Stimulated activated memory B cell treated with anti-CD40 and anti-IgM and Interleukin-4, amounts not matched to agents 10 μg/mL and 1 μg/mL and 100 μg/mL, for 72 hours (primary cell): ENCODE measurements around the gene MAP2K3.
A peak's percentile ranks its signal among the peaks of the same experiment; 100 is the strongest.

Experiments
- ATAC-seq: fragments of 150-1000 bp; cut with Tn5 transposase; 2 replicates; pipeline ENCODE4 v1.10.0; 2021
- H3K27ac Mint-ChIP-seq: one replicate; pipeline ENCODE4 v1.8.0; 2022; ENCODE audit warnings: mild to moderate bottlenecking, mixed read lengths
- H3K27me3 Mint-ChIP-seq: one replicate; pipeline ENCODE4 v1.8.0; 2022; ENCODE audit warnings: mixed read lengths
- H3K36me3 Mint-ChIP-seq: one replicate; pipeline ENCODE4 v1.8.0; 2022; ENCODE audit warnings: mixed read lengths
- H3K4me1 Mint-ChIP-seq: one replicate; pipeline ENCODE4 v1.8.0; 2022; ENCODE audit warnings: mixed read lengths
- H3K4me3 Mint-ChIP-seq: one replicate; pipeline ENCODE4 v1.8.0; 2022; ENCODE audit warnings: mild to moderate bottlenecking, moderate library complexity, mixed read lengths
- H3K9me3 Mint-ChIP-seq: one replicate; pipeline ENCODE4 v1.8.0; 2022; ENCODE audit warnings: mixed read lengths

The MAP2K3 gene

DNA sequence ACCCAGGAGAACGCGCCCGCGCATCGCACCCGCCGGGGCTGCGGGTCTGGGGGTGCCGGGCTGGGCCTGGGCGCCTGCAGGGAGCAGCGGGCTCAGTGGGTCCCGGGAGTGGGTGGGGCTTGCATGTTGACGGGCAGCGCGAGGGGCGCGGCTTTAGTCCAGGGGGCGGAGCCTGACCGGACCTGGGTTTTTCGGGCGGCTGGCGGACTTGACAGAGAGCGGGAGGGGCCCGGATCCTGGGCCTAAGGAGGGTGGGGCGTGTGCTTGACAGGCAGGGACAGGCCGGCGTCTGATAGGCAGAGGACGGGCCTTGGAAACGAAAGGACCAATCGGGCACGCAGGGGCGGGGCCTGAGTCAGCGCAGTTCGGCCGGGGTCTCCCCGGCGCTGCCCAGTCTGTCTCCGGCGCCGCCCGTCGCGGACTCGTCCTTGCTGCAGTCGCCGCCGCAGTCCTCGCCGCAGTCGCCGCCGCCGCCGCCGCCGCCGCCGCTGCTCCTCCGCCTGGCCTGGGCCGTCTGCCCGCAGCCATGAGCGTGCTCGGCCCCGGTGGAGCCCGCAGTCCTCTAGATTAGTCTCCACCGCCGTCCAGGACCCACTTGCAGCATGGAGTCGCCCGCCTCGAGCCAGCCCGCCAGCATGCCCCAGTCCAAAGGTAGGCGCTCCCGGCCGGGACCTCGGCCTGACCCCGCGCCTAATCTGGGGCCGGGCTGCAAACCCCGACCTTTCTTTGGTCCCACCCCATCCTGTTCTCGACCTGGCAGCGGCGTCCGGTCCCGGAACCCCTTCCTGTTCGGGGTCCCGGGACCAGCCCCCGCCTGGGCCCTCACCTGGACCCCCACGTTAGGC is at the start of gene MAP2K3:
Gene MAP2K3, plus strand, starts transcription at position 393 of the 845 bp plus-strand sequence. Its CDS starts 210 bp downstream, at position 603.
- Mint-ChIP-seq H3K9me3 (no peaks in the 10 kb centered on the region), H3K36me3 (peaks cover 14% of the 10 kb centered on the region), H3K4me1 (peaks cover 85% of the 10 kb centered on the region), H3K27me3 (no peaks in the 10 kb centered on the region), H3K27ac (peak within 1 kb of the TSS; percentile 92), H3K4me3 (peak within 1 kb of the TSS; percentile 98)
- peak; percentile 83 for ATAC-seq

- ATAC-seq: no peak
- no peak overlapping the region for H3K27ac Mint-ChIP-seq
- peaks cover 17% of the 10 kb centered on the region for H3K9me3 Mint-ChIP-seq
Measured at GRCh38 chr17:21235921-21236320, 48.6 kb upstream of the MAP2K3 start.

DNA sequence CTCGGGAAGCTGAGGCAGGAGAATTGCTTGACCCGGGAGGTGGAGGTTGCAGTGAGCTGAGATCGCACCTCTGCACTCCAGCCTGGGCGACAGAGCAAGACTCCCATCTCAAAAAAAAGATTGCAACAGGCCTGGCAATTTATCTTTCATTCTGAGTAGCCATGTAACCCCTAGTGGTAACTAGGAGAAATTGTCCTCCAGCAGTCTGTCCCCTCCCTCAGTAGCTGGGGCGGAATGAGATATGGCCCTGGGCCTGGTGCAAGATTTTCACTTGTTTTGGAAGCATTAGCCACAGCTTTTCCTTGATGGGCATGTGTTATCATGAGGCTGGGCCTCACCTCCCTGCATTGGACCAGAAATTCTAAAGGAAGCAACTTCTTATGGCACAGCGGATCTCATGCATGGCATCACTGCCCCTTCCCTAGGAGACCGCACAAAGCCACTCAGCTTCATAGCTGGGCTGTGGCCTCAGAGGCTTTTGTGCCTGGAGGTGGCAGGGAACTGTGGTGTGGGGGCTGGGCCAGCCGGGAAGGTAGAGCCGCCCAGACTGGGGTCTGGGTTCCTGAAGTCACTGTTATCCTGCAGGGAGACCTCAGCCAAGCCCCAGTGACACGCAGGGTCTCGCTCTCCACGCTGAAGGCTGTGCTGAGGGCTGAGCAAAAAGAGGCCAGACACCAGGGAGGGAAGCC is 44.7 kb upstream of the MAP2K3 start:
- H3K27ac Mint-ChIP-seq: no peak overlapping the region
- H3K9me3 Mint-ChIP-seq: peaks cover 9% of the 10 kb centered on the region
- no peaks in the 10 kb centered on the region for H3K27me3 Mint-ChIP-seq
- H3K4me1 Mint-ChIP-seq: no peaks in the 10 kb centered on the region
- H3K36me3 Mint-ChIP-seq: no peaks in the 10 kb centered on the region
- H3K4me3 Mint-ChIP-seq: no peak overlapping the region
- no peak for ATAC-seq

More at GRCh38 chr17:21235921-21236320, 48.6 kb upstream of the MAP2K3 start:
- Mint-ChIP-seq H3K4me3 (no peak overlapping the region), H3K27me3 (no peaks in the 10 kb centered on the region), H3K36me3 (peaks cover 7% of the 10 kb centered on the region), H3K4me1 (no peaks in the 10 kb centered on the region)

DNA sequence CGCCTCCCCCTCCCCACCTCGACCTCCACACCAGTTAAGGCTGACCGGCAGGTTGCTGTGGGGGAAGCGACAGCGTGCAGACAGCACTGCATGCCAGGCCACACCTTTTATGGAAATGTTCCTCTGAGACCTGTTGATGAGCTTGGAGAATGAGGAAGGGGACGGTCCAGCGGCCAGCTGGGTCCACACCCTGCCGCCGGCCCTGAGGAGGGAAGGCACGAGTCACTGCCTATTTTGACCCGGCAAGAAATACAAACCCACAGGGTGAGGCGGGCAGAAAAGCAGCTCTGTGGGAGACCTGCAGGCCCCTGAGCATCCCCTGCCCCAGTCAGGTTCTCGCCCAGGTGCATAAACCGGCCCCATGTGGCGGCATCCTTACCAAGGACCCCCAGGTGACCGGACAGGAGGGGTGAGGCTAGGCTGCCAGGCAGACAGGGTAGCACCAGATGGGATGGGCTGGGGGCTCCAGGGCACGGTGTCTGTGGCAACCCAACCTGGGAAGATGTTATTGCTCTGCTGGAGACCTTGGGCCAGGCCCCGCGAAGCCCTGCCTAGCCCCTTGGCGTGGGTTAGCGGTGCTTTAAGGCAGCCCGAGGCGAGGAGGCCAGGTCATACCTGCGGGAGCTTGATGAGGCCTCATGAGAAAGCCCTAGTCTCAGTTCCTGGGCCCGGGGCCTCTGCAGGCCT is 44.0 kb upstream of the MAP2K3 start:
- ATAC-seq: peak; percentile 28
- peaks cover 8% of the 10 kb centered on the region for H3K9me3 Mint-ChIP-seq
- no peaks in the 10 kb centered on the region for H3K36me3 Mint-ChIP-seq
- no peak overlapping the region for H3K4me3 Mint-ChIP-seq
- H3K27me3 Mint-ChIP-seq: no peaks in the 10 kb centered on the region
- peaks cover under 1% of the 10 kb centered on the region for H3K4me1 Mint-ChIP-seq
- H3K27ac Mint-ChIP-seq: no peak overlapping the region

DNA sequence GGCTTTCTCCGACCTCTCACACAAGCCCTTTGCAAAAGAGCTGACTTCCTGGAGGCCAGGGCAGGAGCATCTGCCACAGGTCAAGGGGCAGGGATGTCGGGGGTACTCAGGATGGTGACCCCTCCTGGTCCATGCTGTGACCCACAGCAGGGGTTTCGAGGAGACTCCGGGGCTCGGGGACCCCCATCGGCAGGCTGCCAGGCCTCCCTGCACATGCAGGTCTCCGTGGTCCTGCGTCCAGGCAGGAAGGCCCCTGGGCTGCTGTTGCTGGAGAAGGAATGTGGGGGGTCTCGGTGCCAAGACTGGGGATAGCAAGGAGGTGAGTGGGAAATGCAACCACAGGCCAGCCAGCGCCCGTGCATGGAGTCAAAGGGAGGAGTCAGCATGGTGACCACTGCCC is 42.9 kb upstream of the MAP2K3 start:
- Mint-ChIP-seq H3K36me3 (no peaks in the 10 kb centered on the region), H3K9me3 (no peaks in the 10 kb centered on the region), H3K4me3 (no peak overlapping the region), H3K27me3 (no peaks in the 10 kb centered on the region), H3K4me1 (peaks cover 4% of the 10 kb centered on the region), H3K27ac (no peak overlapping the region)
- ATAC-seq: no peak

DNA sequence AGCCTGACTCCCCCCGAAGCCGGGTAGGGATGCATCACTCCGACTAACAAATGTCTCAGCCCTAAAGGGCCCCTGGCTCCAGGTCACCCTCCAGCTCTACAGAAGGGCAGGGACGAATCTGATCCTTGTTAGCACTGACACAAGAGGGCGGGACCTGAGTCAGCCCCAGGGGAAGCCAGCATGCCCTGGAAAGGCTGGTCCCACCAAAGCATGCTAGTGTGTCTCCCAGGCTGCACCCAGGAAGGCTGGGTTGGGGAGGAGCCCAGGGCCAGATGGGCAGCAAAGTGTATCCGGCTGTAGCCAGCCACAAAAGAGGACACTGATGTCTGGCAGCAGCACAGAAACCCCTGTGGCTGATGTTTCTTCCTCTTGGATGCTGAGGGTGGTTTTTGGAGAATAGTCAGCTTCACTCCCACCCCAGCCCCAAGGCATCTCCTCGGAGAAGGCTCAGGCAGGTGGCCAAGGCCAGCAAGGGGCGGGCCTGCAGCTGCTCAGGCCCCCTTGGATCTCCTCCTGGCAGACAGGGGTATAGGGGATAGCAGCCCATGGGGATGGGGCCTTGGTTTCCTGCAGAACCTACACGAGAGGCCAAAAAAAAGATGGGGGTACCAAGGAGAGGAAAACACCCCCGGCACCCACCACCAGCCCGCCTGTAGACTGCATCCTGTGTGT is 42.3 kb upstream of the MAP2K3 start:
- Mint-ChIP-seq H3K4me1 (peaks cover 4% of the 10 kb centered on the region), H3K27ac (no peak overlapping the region)

DNA sequence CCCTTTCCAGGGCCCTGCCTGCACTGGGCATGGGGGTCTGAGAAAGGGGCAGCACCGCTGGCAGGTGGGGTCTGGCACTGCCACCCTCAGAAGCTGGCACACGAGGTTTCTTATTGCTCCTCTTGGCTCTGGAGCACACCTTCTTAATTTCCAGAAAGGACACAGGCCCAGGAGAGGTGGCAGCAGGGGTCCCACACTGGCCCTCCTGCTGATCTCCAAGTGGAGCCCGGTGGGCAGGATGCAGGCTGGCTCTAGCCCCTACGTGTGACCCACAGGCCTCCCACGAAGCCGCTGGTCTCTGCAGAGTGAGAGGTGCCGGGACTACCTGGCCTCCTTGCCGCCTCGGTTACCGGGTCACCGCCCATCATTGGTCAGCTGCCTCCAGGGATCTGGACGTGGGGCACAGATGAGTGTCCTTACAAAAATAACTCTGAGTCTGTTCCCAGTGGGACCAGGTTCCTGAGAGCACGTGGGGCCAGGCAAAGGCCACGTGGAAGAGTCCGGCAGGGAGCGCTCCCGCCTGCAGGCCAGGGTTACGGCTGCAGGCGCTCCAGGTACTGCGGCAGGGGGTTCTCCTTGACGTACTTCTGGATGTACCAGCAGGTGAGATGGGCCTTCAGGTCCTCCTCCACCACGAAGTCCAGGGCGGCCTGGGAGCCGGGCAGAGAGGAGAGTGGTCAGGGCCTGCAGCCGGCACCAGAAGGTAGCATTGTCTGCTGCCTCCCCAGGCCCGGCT is 41.6 kb upstream of the MAP2K3 start:
- Mint-ChIP-seq H3K9me3 (no peaks in the 10 kb centered on the region), H3K4me3 (no peak overlapping the region), H3K27me3 (no peaks in the 10 kb centered on the region), H3K27ac (no peak overlapping the region), H3K36me3 (no peaks in the 10 kb centered on the region), H3K4me1 (peaks cover 4% of the 10 kb centered on the region)
- no peak for ATAC-seq

More for the DNA sequence above, 42.3 kb upstream of the MAP2K3 start:
- H3K9me3 Mint-ChIP-seq: no peaks in the 10 kb centered on the region
- ATAC-seq: no peak
- no peaks in the 10 kb centered on the region for H3K36me3 Mint-ChIP-seq
- no peaks in the 10 kb centered on the region for H3K27me3 Mint-ChIP-seq
- no peak overlapping the region for H3K4me3 Mint-ChIP-seq

- peaks cover 4% of the 10 kb centered on the region for H3K4me1 Mint-ChIP-seq
- no peaks in the 10 kb centered on the region for H3K9me3 Mint-ChIP-seq
- no peak overlapping the region for H3K4me3 Mint-ChIP-seq
- no peak overlapping the region for H3K27ac Mint-ChIP-seq
- no peaks in the 10 kb centered on the region for H3K27me3 Mint-ChIP-seq
- ATAC-seq: no peak
- H3K36me3 Mint-ChIP-seq: no peaks in the 10 kb centered on the region
Measured at GRCh38 chr17:21243516-21244303, 40.8 kb upstream of the MAP2K3 start.

GRCh38 chr17:21245639-21246084 is 38.8 kb upstream of the MAP2K3 start:
- H3K4me3 Mint-ChIP-seq: no peak overlapping the region
- no peak for ATAC-seq
- H3K4me1 Mint-ChIP-seq: peaks cover 11% of the 10 kb centered on the region
- H3K27ac Mint-ChIP-seq: no peak overlapping the region
- H3K36me3 Mint-ChIP-seq: no peaks in the 10 kb centered on the region
- H3K27me3 Mint-ChIP-seq: no peaks in the 10 kb centered on the region
- H3K9me3 Mint-ChIP-seq: no peaks in the 10 kb centered on the region

DNA sequence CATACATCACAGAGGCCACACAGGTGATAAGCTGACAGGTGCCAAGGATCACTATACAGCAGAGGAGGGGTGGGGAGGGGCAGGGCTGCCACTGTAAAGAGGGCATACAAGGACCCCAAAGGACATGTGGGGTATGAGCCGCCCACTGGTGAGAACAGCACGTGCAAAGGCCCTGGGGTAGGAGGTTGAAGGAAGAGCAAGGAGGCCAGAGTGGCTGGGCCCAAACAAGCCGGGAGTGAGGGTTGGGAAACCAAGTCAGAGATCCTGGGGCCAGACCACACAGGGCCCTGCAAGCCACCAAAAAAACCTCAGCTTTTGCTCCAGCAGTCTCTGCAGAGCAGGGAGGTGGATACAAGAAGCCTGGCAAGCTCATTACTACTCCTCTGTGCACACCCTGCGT is 37.8 kb upstream of the MAP2K3 start:
- no peak overlapping the region for H3K27ac Mint-ChIP-seq
- no peaks in the 10 kb centered on the region for H3K27me3 Mint-ChIP-seq
- H3K36me3 Mint-ChIP-seq: no peaks in the 10 kb centered on the region
- H3K9me3 Mint-ChIP-seq: no peaks in the 10 kb centered on the region
- H3K4me1 Mint-ChIP-seq: peaks cover 17% of the 10 kb centered on the region
- no peak overlapping the region for H3K4me3 Mint-ChIP-seq
- ATAC-seq: no peak

DNA sequence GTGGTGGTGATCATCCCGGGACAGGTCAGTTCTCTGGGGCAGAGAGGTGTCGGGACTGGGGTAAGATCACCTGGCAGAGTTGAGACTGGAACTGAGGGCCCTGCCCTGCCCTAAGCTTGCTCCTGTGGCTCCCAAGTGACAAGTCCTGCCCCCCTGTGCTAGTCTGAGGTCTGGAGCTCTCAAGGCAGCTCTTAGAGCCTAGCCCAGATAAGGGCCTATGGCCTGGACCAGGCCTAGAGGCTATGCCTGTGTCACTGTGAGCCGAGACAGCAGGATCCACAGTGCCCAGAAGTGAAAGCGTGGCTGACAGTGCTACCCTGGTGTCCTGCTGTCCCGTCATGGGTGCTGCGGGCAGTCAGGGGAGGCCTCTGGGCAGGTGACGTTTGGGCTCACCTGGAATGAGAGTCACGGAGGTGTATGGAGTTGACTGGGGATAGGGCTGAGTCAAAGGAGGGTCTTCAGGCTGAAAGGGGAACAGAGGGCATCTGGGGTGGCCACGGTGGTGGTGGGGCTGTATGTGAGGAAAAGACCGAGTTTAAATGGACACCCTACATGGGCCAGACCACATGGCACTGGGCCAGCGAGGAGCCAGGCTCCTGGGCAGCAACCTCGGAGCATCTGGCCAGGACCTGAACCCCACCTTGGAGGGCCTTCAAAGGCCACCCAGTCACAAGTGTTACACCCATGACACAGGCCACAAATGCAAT is 36.8 kb upstream of the MAP2K3 start:
- no peaks in the 10 kb centered on the region for H3K9me3 Mint-ChIP-seq
- H3K27me3 Mint-ChIP-seq: no peaks in the 10 kb centered on the region
- no peak overlapping the region for H3K4me3 Mint-ChIP-seq
- peaks cover 24% of the 10 kb centered on the region for H3K4me1 Mint-ChIP-seq
- H3K36me3 Mint-ChIP-seq: no peaks in the 10 kb centered on the region
- no peak overlapping the region for H3K27ac Mint-ChIP-seq
- no peak for ATAC-seq

DNA sequence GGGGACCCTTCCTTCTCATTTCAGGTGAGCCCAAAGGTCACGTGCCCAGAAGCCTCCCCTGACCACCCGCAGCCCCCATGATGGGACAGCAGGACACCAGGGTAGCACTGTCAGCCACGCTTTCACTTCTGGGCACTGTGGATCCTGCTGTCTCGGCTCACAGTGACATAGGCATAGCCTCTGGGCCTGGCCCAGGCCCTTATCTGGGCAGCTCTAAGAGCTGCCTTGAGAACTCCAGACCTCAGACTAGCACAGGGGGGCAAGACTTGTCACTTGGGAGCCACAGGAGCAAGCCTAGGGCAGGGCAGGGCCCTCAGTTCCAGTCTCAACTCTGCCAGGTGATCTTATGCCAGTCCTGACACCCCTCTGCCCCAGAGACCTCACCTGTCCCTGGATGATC is 36.0 kb upstream of the MAP2K3 start:
- Mint-ChIP-seq H3K27me3 (no peaks in the 10 kb centered on the region), H3K36me3 (no peaks in the 10 kb centered on the region), H3K4me3 (no peak overlapping the region), H3K9me3 (no peaks in the 10 kb centered on the region), H3K27ac (no peak overlapping the region), H3K4me1 (peaks cover 24% of the 10 kb centered on the region)
- ATAC-seq: no peak

DNA sequence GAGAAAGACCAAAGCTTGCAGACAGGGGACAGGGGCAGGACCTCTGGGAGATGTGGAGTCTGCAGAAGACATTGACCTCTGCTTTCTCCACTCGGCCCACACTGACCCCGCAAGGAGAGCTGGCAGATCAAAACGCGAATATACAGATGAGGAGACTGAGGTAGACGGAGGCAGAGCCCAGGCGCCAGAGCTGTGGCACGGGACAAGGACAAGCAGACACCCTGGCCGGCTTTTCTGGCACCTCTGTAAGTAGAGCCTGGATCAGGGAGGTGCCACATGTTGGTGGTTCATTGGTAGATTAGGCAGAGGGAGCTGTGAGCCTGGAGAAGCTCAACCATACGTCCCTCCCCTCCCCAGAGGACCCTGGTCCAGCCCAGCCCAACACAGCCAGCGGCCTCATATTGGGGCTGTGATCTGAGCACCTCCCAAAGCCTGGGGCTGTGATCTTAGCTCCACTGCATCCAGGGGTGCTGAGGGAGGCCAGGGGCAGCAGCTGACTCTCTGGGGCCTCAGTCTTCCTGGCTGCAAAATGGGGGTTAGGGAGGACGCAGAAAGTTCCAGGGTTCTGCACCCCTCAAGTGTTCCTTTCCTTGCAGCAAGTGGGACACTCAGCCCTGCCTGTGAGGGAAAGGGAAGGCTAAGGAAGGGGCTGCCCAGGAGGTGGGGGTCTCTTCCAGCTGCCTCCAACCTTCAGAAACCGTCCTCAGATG is 35.3 kb upstream of the MAP2K3 start:
- Mint-ChIP-seq H3K27ac (no peak overlapping the region), H3K4me1 (peaks cover 24% of the 10 kb centered on the region), H3K9me3 (no peaks in the 10 kb centered on the region), H3K4me3 (no peak overlapping the region), H3K36me3 (no peaks in the 10 kb centered on the region), H3K27me3 (no peaks in the 10 kb centered on the region)
- ATAC-seq: no peak
